Sigmoid colon (tissue), 7 donors: ENCODE results near the gene DOCK9. TPM values are rescaled to one million over a fixed set of nuclear protein-coding genes. Genes with fewer than 3 reads are reported as not detected.

Experiments used
- DNase-seq: peaks from one replicate; pipeline ENCODE4 v3.0.0-alpha.2; 2019
- H3K27ac ChIP-seq, 4 donors: fragments of 200-600 bp; sonication (generic); one replicate each; pipeline ENCODE4 v1.5.1; 2016 to 2019; ENCODE audit warnings: mild to moderate bottlenecking in 1 of 4
- H3K27me3 ChIP-seq, 3 donors: fragments of 200-600 bp; sonication (generic); one replicate each; pipeline ENCODE4 v1.5.1; 2019; ENCODE audit warnings: mild to moderate bottlenecking in 1 of 3
- H3K36me3 ChIP-seq, 4 donors: fragments of 200-600 bp; sonication (generic); one replicate each; pipeline ENCODE4 v1.5.1; 2016 to 2019
- H3K4me1 ChIP-seq, 4 donors: fragments of 200-600 bp; sonication (generic); one replicate each; pipeline ENCODE4 v1.5.1; 2017 to 2019
- H3K4me3 ChIP-seq, 4 donors: fragments of 200-600 bp; sonication (generic); one replicate each; pipeline ENCODE4 v1.5.1; 2017 to 2019; ENCODE audit warnings: mild to moderate bottlenecking in 2 of 4, moderate library complexity in 1 of 4
- H3K9me3 ChIP-seq, 4 donors: fragments of 200-600 bp in 3 of 4; sonication (generic) in 3 of 4; one replicate each; pipeline versions ENCODE4 v1.5.1 to v1.6.1; 2013 to 2019
- EP300 ChIP-seq, 4 donors: sonication (generic); formaldehyde crosslinking; IDR thresholded peaks; one replicate each; pipeline ENCODE4 v1.6.1; 2017; ENCODE audit warnings: antibody characterized with exemption in 4 of 4
- POLR2A ChIP-seq, 2 donors: fragments of 450-650 bp; IDR thresholded peaks; one replicate each; pipeline ENCODE4 v1.6.1; 2016; ENCODE audit warnings: antibody characterized with exemption in 2 of 2, mild to moderate bottlenecking in 2 of 2, moderate library complexity in 2 of 2
- POLR2AphosphoS5 ChIP-seq, 4 donors: sonication (generic); formaldehyde crosslinking; IDR thresholded peaks; one replicate each; pipeline ENCODE4 v1.6.1; 2017; ENCODE audit warnings: antibody characterized with exemption in 4 of 4
- WGBS, 2 donors: extraction: QIAGEN DNeasy Blood & Tissue Kit; methylation state at CpG; one replicate each; pipeline ENCODE4 v1.1.7; 2013; 5-methylcytosine and 5-hydroxymethylcytosine counted together
- intact Hi-C: fragments of 100-400 bp; cut with DNase I; formaldehyde crosslinking; loops from one replicate; pipeline ENCODE4 v1.15.1; 2023
- polyA plus RNA-seq, 3 donors: library from polyadenylated mRNA; stranded (reverse); fragments of 200-250 nt; gene quantifications; one replicate each; pipeline ENCODE4 v1.2.3, GENCODE V29; 2013
- total RNA-seq, 4 donors: library from RNA; depleted of rRNA; stranded (reverse); fragments of >200 nt; gene quantifications; one replicate each; pipeline ENCODE4 v1.1.0, GENCODE V29; 2016
- TF ChIP-seq, protein P1 (sequence below), 4 experiments: fragments of 450-650 bp in 3 of 4; fragments of 200-600 bp in 1 of 4; IDR thresholded peaks; one replicate each; pipeline ENCODE4 v1.5.1; 2016 to 2019; ENCODE audit warnings: antibody characterized with exemption in 4 of 4, mild to moderate bottlenecking in 3 of 4, moderate library complexity in 2 of 4
- donor health status: healthy with polysubstance abuse.
- donor health status: Bipolar disorder and iron deficiency.
- donor health status: healthy.

Gene DOCK9
- total and polyA plus RNA-seq, 7 donors = 10.8 to 126 (median 60.4) TPM

GRCh38 chr13:98765996-98766519, 211.8 kb downstream of the DOCK9 start:
- no peak for TF ChIP-seq POLR2A (IDR thresholded peaks at IDR 0.05)
- no peak for TF ChIP-seq POLR2AphosphoS5 (IDR thresholded peaks at IDR 0.05)
- TF ChIP-seq, protein P1, sequence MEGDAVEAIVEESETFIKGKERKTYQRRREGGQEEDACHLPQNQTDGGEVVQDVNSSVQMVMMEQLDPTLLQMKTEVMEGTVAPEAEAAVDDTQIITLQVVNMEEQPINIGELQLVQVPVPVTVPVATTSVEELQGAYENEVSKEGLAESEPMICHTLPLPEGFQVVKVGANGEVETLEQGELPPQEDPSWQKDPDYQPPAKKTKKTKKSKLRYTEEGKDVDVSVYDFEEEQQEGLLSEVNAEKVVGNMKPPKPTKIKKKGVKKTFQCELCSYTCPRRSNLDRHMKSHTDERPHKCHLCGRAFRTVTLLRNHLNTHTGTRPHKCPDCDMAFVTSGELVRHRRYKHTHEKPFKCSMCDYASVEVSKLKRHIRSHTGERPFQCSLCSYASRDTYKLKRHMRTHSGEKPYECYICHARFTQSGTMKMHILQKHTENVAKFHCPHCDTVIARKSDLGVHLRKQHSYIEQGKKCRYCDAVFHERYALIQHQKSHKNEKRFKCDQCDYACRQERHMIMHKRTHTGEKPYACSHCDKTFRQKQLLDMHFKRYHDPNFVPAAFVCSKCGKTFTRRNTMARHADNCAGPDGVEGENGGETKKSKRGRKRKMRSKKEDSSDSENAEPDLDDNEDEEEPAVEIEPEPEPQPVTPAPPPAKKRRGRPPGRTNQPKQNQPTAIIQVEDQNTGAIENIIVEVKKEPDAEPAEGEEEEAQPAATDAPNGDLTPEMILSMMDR (IDR thresholded peaks at IDR 0.05) = no peak
- no peak for TF ChIP-seq EP300 (IDR thresholded peaks at IDR 0.05)
- no peak overlapping the region for H3K4me3 ChIP-seq
- 49 to 66% methylated on average over 8 of the region's 8 CpGs for WGBS, 2 donors
- DNase-seq = no peak
- intact Hi-C loops = no loop called here
- H3K27ac ChIP-seq = no peak overlapping the region
- no peaks in the 10 kb centered on the region for H3K4me1 ChIP-seq
- H3K36me3 ChIP-seq = no peaks in the 10 kb centered on the region
- peaks cover 0 to 2% (median 0%) of the 10 kb centered on the region in 4 donors for H3K9me3 ChIP-seq
- H3K27me3 ChIP-seq = no peaks in the 10 kb centered on the region

DNA sequence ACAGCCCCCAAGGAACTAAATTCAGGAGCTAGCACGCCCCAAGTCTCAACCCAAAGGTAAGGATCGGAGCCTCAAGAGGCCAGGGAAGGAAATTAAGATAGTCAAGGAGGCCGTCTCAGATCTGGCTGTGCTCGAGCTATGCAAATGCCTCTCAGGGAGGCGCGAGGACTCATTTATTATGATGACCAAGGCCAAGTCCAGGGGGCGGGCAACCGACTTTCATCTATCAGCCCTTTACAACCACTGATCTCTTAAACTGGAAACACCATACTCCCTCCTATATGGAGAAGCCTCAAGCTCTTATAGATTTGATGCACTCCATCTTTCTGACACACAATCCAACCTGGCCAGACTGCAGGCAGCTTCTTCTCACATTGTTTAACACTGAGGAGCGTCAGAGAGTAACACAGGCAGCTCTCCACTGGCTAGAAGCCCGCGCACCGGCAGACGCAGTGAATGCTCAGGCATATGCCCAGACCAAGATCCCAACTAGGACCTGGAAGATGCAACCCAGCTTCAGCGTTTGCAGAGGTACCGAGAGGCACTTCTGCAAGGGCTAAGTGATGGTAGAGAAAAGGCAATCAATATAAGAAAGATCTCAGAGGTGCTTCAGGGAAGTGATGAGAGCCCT, 215.8 kb downstream of the DOCK9 start:
- Histone ChIP-seq H3K9me3 (no peaks in the 10 kb centered on the region), H3K27ac (no peak overlapping the region), H3K4me3 (peak overlapping the region in 2 of 4 donors; percentile 6 to 19), H3K36me3 (no peaks in the 10 kb centered on the region), H3K27me3 (no peaks in the 10 kb centered on the region), H3K4me1 (no peaks in the 10 kb centered on the region)
- intact Hi-C loops = no loop called here
- WGBS, 2 donors = 50 to 75% methylated on average over 15 of the region's 15 CpGs
- TF ChIP-seq, protein P1 (IDR thresholded peaks at IDR 0.05) = no peak
- TF ChIP-seq EP300 (IDR thresholded peaks at IDR 0.05) = no peak
- no peak for TF ChIP-seq POLR2AphosphoS5 (IDR thresholded peaks at IDR 0.05)
- TF ChIP-seq POLR2A (IDR thresholded peaks at IDR 0.05) = no peak
- no peak for DNase-seq

DNA sequence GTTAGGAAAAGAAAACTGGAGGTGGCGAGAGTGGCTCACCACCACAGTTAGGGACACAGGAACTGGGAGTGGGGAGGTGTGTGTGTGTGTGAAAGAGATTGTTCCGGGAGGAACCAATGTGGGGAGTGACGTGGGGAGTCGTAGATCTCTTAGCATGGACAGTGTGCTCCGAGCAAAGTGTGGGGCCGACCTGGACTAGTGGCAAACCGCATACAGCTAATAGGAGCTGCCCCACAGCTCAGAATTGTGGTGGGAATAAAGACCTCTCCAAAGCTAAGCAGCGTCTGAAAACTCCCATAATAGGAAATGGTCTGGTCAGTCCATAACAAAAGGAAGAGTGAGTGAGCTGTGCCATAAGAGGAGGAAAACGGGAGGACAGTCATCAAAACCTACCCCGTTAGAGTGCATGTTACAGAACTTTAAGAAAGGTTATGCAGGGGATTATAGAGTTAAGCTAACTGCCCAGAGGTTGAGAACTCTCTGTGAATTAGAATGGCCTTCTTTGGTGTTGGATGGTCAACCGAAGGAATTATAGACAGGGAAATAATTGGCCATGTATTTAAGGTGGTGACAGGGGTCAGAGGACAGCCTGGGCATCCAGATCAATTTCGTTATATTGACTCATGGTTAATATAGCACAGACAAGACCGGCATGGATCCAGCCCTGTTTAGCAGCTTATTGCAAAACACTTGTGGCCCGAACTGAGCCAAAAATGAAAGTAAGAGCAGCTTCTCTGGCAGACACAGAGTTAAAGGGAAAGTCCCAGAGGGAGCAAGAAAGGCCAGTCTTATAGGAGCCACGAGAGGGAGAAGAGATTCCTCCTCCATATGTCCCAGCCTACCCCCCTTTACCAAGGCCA, 216.5 kb downstream of the DOCK9 start:
- Histone ChIP-seq H3K36me3 (no peaks in the 10 kb centered on the region), H3K4me3 (peak overlapping the region in 2 of 4 donors; percentile 6 to 19), H3K4me1 (no peaks in the 10 kb centered on the region), H3K9me3 (no peaks in the 10 kb centered on the region), H3K27ac (no peak overlapping the region), H3K27me3 (no peaks in the 10 kb centered on the region)
- DNase-seq = no peak
- intact Hi-C loops = no loop called here
- no peak for TF ChIP-seq POLR2AphosphoS5 (IDR thresholded peaks at IDR 0.05)
- no peak for TF ChIP-seq POLR2A (IDR thresholded peaks at IDR 0.05)
- TF ChIP-seq, protein P1 (IDR thresholded peaks at IDR 0.05) = no peak
- no peak for TF ChIP-seq EP300 (IDR thresholded peaks at IDR 0.05)
- WGBS, 2 donors = 62 to 72% methylated on average over 15 of the region's 15 CpGs

- peaks cover 14 to 42% (median 29%) of the 10 kb centered on the region in 3 donors for H3K27me3 ChIP-seq
- H3K9me3 ChIP-seq = no peaks in the 10 kb centered on the region
- no peak overlapping the region for H3K27ac ChIP-seq
- peaks cover 0 to 15% (median 12%) of the 10 kb centered on the region in 4 donors for H3K4me1 ChIP-seq
- intact Hi-C loops = no loop called here
- 68 to 75% methylated on average over 9 of the region's 9 CpGs for WGBS, 2 donors
- TF ChIP-seq, protein P1 (IDR thresholded peaks at IDR 0.05) = no peak
- TF ChIP-seq POLR2A (IDR thresholded peaks at IDR 0.05) = no peak
- no peak for TF ChIP-seq POLR2AphosphoS5 (IDR thresholded peaks at IDR 0.05)
- no peak for TF ChIP-seq EP300 (IDR thresholded peaks at IDR 0.05)
- DNase-seq = no peak
- H3K36me3 ChIP-seq = no peaks in the 10 kb centered on the region
- no peak overlapping the region for H3K4me3 ChIP-seq
Observed at GRCh38 chr13:98755729-98756128, 222.1 kb downstream of the DOCK9 start.
